Omental fat pad (tissue), 4 donors: Measurements from ENCODE around the gene LETM1. TPM values are rescaled to one million over a fixed set of nuclear protein-coding genes. Genes with fewer than 3 reads are reported as not detected.
A peak's percentile ranks its signal among the peaks of the same experiment; 100 is the strongest.

Experiments
- ATAC-seq: fragments of 150-250 bp; one replicate; pipeline ENCODE4 v1.9.1; 2016; ENCODE audit warnings: mild to moderate bottlenecking, moderate library complexity; ENCODE audit not compliant: low FRiP score
- DNase-seq: peaks from one replicate; pipeline ENCODE4 v3.0.0-alpha.2; 2019; ENCODE audit warnings: low spot score
- CTCF ChIP-seq, 3 donors: fragments of 450-650 bp; IDR thresholded peaks; one replicate each; pipeline ENCODE4 v1.5.1; 2016 to 2017; ENCODE audit warnings: antibody characterized with exemption in 3 of 3, mild to moderate bottlenecking in 3 of 3, moderate library complexity in 2 of 3
- total RNA-seq, 4 donors: library from RNA; depleted of rRNA; stranded (reverse); fragments of >200 nt; gene quantifications; one replicate each; pipeline ENCODE4 v1.1.0, GENCODE V29; 2016

LETM1 gene
- total RNA-seq, 4 donors from 2014 or later, result 42.2 to 104 (median 52.8) TPM

GRCh38 chr4:1813915-1814314 is 42.0 kb downstream of the LETM1 start:
- DNase-seq, result no peak
- TF ChIP-seq CTCF (IDR thresholded peaks at IDR 0.05), result no peak
- no peak for ATAC-seq

GRCh38 chr4:1813231-1813630 is 42.7 kb downstream of the LETM1 start:
- DNase-seq (no peak), ATAC-seq (no peak)
- TF ChIP-seq CTCF (IDR thresholded peaks at IDR 0.05), result no peak

GRCh38 chr4:1812720-1813119 is 43.2 kb downstream of the LETM1 start:
- TF ChIP-seq CTCF (IDR thresholded peaks at IDR 0.05), result no peak

GRCh38 chr4:1810765-1811164 is 45.2 kb downstream of the LETM1 start:
- no peak for ATAC-seq
- no peak for DNase-seq
- TF ChIP-seq CTCF (IDR thresholded peaks at IDR 0.05), result no peak

More at GRCh38 chr4:1812720-1813119, 43.2 kb downstream of the LETM1 start:
- DNase-seq (no peak), ATAC-seq (no peak)

- DNase-seq (peak; percentile 28), ATAC-seq (peak; percentile 52)
- TF ChIP-seq CTCF (IDR thresholded peaks at IDR 0.05), result no peak
Observed at GRCh38 chr4:1809754-1810502, 46.0 kb downstream of the LETM1 start.

GRCh38 chr4:1808851-1809753 is 46.9 kb downstream of the LETM1 start:
- DNase-seq (no peak), ATAC-seq (no peak)
- no peak for TF ChIP-seq CTCF (IDR thresholded peaks at IDR 0.05)
